Sigmoid colon (tissue), 7 donors: ENCODE results near the gene FSTL4. TPM values are rescaled to one million over a fixed set of nuclear protein-coding genes. Genes with fewer than 3 reads are reported as not detected.

Experiments
- DNase-seq: peaks from one replicate; pipeline ENCODE4 v3.0.0-alpha.2; 2019
- H3K27ac ChIP-seq, 4 donors: fragments of 200-600 bp; sonication (generic); one replicate each; pipeline ENCODE4 v1.5.1; 2016 to 2019; ENCODE audit warnings: mild to moderate bottlenecking in 1 of 4
- H3K27me3 ChIP-seq, 3 donors: fragments of 200-600 bp; sonication (generic); one replicate each; pipeline ENCODE4 v1.5.1; 2019; ENCODE audit warnings: mild to moderate bottlenecking in 1 of 3
- H3K36me3 ChIP-seq, 4 donors: fragments of 200-600 bp; sonication (generic); one replicate each; pipeline ENCODE4 v1.5.1; 2016 to 2019
- H3K4me1 ChIP-seq, 4 donors: fragments of 200-600 bp; sonication (generic); one replicate each; pipeline ENCODE4 v1.5.1; 2017 to 2019
- H3K4me3 ChIP-seq, 4 donors: fragments of 200-600 bp; sonication (generic); one replicate each; pipeline ENCODE4 v1.5.1; 2017 to 2019; ENCODE audit warnings: mild to moderate bottlenecking in 2 of 4, moderate library complexity in 1 of 4
- H3K9me3 ChIP-seq, 4 donors: fragments of 200-600 bp in 3 of 4; sonication (generic) in 3 of 4; one replicate each; pipeline versions ENCODE4 v1.5.1 to v1.6.1; 2013 to 2019
- EP300 ChIP-seq, 4 donors: sonication (generic); formaldehyde crosslinking; IDR thresholded peaks; one replicate each; pipeline ENCODE4 v1.6.1; 2017; ENCODE audit warnings: antibody characterized with exemption in 4 of 4
- POLR2A ChIP-seq, 2 donors: fragments of 450-650 bp; IDR thresholded peaks; one replicate each; pipeline ENCODE4 v1.6.1; 2016; ENCODE audit warnings: antibody characterized with exemption in 2 of 2, mild to moderate bottlenecking in 2 of 2, moderate library complexity in 2 of 2
- POLR2AphosphoS5 ChIP-seq, 4 donors: sonication (generic); formaldehyde crosslinking; IDR thresholded peaks; one replicate each; pipeline ENCODE4 v1.6.1; 2017; ENCODE audit warnings: antibody characterized with exemption in 4 of 4
- WGBS, 2 donors: extraction: QIAGEN DNeasy Blood & Tissue Kit; methylation state at CpG; one replicate each; pipeline ENCODE4 v1.1.7; 2013; 5-methylcytosine and 5-hydroxymethylcytosine counted together
- intact Hi-C: fragments of 100-400 bp; cut with DNase I; formaldehyde crosslinking; loops from one replicate; pipeline ENCODE4 v1.15.1; 2023
- polyA plus RNA-seq, 3 donors: library from polyadenylated mRNA; stranded (reverse); fragments of 200-250 nt; gene quantifications; one replicate each; pipeline ENCODE4 v1.2.3, GENCODE V29; 2013
- total RNA-seq, 4 donors: library from RNA; depleted of rRNA; stranded (reverse); fragments of >200 nt; gene quantifications; one replicate each; pipeline ENCODE4 v1.1.0, GENCODE V29; 2016
- TF ChIP-seq, protein P1 (sequence below), 4 experiments: fragments of 450-650 bp in 3 of 4; fragments of 200-600 bp in 1 of 4; IDR thresholded peaks; one replicate each; pipeline ENCODE4 v1.5.1; 2016 to 2019; ENCODE audit warnings: antibody characterized with exemption in 4 of 4, mild to moderate bottlenecking in 3 of 4, moderate library complexity in 2 of 4
- donor health status: healthy with polysubstance abuse.
- donor health status: Bipolar disorder and iron deficiency.
- donor health status: healthy.

The FSTL4 gene
- total and polyA plus RNA-seq, 7 donors = 0.23 to 0.45 (median 0.28) TPM; not detected in 4

DNA sequence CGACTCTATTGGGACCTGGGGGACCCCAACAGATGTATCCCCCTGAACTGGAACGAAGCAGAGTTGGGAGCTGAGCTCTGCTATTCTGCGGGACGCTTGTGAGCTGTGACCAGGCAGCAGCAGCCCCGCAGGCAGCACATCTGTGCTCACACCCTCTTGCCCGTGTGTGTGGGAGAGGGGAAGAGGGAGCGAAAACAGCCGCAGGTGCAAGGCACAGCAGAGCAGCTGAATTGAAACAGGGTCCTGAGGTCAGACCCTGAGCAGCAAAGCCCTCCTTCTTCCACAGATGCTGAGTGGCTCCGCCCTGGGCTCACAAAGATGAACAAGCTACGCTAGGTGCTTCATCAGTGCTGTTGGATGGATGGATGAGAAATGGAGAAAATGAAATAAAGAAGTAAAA lies 361.8 kb downstream of the FSTL4 start:
- intact Hi-C loops = no loop called here
- H3K27me3 ChIP-seq = no peaks in the 10 kb centered on the region
- H3K27ac ChIP-seq = no peak overlapping the region
- H3K4me1 ChIP-seq = no peaks in the 10 kb centered on the region
- no peaks in the 10 kb centered on the region for H3K9me3 ChIP-seq
- TF ChIP-seq EP300 (IDR thresholded peaks at IDR 0.05) = no peak
- TF ChIP-seq, protein P1, sequence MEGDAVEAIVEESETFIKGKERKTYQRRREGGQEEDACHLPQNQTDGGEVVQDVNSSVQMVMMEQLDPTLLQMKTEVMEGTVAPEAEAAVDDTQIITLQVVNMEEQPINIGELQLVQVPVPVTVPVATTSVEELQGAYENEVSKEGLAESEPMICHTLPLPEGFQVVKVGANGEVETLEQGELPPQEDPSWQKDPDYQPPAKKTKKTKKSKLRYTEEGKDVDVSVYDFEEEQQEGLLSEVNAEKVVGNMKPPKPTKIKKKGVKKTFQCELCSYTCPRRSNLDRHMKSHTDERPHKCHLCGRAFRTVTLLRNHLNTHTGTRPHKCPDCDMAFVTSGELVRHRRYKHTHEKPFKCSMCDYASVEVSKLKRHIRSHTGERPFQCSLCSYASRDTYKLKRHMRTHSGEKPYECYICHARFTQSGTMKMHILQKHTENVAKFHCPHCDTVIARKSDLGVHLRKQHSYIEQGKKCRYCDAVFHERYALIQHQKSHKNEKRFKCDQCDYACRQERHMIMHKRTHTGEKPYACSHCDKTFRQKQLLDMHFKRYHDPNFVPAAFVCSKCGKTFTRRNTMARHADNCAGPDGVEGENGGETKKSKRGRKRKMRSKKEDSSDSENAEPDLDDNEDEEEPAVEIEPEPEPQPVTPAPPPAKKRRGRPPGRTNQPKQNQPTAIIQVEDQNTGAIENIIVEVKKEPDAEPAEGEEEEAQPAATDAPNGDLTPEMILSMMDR (IDR thresholded peaks at IDR 0.05) = no peak
- TF ChIP-seq POLR2AphosphoS5 (IDR thresholded peaks at IDR 0.05) = no peak
- DNase-seq = no peak
- H3K36me3 ChIP-seq = no peaks in the 10 kb centered on the region
- 77 to 93% methylated on average over 10 of the region's 10 CpGs for WGBS, 2 donors
- no peak overlapping the region for H3K4me3 ChIP-seq

DNA sequence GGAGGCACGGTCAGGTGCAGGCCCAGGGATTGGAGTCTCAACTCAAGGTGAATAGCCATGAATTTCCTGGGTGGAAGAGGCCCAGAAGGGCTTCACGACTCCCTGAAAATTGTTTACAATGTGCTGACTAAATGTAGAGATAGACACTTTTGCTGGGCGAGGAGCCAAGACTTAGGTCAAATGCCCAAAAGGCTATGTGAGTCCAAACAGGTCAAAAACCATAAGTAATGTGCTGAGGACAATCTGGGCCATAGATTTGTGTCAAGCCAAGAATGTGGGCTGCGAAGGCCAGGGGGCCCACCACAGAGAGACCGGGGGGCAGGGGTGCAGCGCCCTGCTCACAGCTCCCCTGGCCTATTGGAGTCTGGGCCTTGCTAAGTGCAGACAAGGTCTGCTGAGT lies 362.7 kb downstream of the FSTL4 start:
- intact Hi-C loops = no loop called here

DNA sequence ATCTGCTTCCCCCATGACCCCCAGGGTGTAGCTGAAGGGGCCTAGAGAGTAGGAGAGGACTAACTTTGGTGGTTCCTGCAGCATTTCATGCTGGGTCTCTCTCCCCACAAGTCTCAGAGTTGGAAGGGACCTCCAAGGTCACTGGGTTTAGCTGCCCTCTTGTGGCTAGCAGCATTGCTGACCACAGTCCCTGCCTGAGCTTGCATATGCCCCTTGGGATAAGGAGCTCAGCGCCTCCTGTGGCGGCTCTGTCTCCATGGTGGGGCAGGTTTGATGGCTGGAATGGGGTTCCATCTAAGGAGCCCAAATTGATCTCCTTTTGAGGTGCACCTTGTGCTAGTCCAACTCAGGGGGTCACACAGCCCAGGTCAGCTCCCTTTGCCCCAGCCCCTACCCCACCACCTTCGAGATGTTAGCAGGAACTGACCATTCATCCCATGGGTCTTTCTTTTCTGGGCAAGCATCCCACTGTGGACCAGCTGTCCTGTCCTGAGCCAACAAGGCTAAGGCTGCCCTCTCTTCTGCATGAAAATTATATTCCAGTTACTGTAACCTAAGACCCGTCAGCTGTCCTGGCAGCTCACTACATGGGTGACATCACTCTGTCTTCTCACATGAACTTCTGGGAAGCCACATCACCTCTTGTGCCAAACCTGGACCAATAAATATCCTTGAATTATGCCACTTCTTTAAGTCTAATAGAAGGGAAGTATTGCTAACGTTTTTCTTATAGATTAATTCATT lies 364.3 kb downstream of the FSTL4 start:
- H3K27me3 ChIP-seq = no peaks in the 10 kb centered on the region
- no peak overlapping the region for H3K4me3 ChIP-seq
- TF ChIP-seq, protein P1 (IDR thresholded peaks at IDR 0.05) = no peak
- TF ChIP-seq EP300 (IDR thresholded peaks at IDR 0.05) = no peak
- TF ChIP-seq POLR2AphosphoS5 (IDR thresholded peaks at IDR 0.05) = no peak
- no peak for TF ChIP-seq POLR2A (IDR thresholded peaks at IDR 0.05)
- 84 to 85% methylated on average over 5 of the region's 5 CpGs for WGBS, 2 donors
- no peaks in the 10 kb centered on the region for H3K9me3 ChIP-seq
- intact Hi-C loops = no loop called here
- H3K36me3 ChIP-seq = no peaks in the 10 kb centered on the region
- no peak overlapping the region for H3K27ac ChIP-seq
- DNase-seq = no peak
- H3K4me1 ChIP-seq = no peaks in the 10 kb centered on the region

More for the DNA sequence above, 362.7 kb downstream of the FSTL4 start:
- Histone ChIP-seq H3K4me1 (no peaks in the 10 kb centered on the region), H3K4me3 (no peak overlapping the region), H3K36me3 (no peaks in the 10 kb centered on the region), H3K27ac (no peak overlapping the region), H3K9me3 (no peaks in the 10 kb centered on the region), H3K27me3 (no peaks in the 10 kb centered on the region)
- no peak for TF ChIP-seq EP300 (IDR thresholded peaks at IDR 0.05)
- 81 to 86% methylated on average over 6 of the region's 6 CpGs for WGBS, 2 donors
- no peak for DNase-seq

DNA sequence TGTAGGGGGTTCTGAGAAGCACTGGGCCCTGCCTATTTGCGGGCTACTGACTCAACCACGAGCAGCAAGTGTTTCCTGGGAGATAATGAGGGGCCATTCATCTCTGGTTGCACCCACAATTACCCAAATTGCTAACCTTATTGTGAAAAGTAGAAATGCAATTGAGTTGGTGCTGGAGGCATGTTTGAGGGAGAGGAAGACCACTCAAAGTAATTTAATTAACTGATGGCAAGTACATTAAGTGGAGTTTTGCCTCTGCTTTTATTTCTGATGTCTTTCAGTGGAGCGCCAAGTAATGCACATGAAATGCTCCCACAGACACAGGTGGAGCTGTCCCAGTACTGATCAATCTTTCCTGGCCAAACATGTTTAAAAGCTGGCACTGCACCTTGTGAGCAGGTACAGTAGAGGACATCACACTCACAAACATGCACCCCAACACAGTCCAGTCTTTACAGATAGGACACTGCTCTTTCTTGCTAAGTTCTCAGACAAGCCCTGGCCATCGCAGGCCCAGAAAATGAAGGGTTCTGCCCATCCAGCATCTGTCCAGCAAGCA lies 365.1 kb downstream of the FSTL4 start:
- TF ChIP-seq POLR2AphosphoS5 (IDR thresholded peaks at IDR 0.05) (no peak), POLR2A (IDR thresholded peaks at IDR 0.05) (no peak), EP300 (IDR thresholded peaks at IDR 0.05) (no peak)
- TF ChIP-seq, protein P1 (IDR thresholded peaks at IDR 0.05) = no peak
- Histone ChIP-seq H3K4me3 (no peak overlapping the region), H3K9me3 (no peaks in the 10 kb centered on the region), H3K27me3 (no peaks in the 10 kb centered on the region), H3K27ac (no peak overlapping the region), H3K4me1 (no peaks in the 10 kb centered on the region), H3K36me3 (no peaks in the 10 kb centered on the region)
- intact Hi-C loops = no loop called here
- no peak for DNase-seq
- WGBS, 2 donors = 77 to 84% methylated on average over 4 of the region's 4 CpGs

DNA sequence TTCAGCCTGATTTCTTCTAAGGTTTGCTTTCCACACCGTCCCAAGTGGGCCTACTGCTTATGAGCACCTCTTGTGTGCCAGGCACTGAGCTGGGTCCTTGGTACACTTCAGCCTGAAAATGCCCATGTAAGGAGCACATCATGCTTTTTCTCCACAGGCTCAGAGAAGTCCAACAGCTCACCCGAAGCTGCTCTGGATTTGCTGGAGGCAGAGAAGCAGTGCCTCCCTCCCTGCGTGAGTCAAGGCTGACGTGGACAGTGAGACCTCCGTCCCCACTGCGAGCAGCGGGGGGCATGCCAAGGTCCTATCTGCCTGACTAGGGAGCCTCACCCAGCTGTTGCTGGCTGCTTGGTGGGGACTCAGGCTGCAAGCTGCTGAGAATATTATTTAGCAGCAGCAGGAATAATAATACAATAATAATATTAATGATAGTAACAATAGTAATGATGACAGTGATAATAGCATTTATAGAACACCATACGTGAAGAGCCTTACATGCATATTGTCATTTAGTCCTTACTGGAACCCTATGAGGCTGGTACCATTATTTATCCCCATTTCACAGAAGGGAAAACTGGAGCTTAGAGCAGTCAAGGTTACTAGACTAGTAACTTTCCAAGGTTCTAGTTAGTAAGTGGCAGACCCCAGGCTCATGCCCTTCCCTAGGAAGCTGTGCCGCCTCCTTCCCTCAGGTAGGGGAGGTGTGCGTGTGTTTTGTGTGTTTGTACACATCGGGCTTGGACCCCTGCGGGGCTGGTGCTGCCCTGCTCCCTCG lies 365.8 kb downstream of the FSTL4 start:
- 85 to 90% methylated on average over 13 of the region's 13 CpGs for WGBS, 2 donors
- H3K27me3 ChIP-seq = no peaks in the 10 kb centered on the region
- H3K36me3 ChIP-seq = no peaks in the 10 kb centered on the region
- intact Hi-C loops = no loop called here
- H3K27ac ChIP-seq = no peak overlapping the region
- H3K4me1 ChIP-seq = no peaks in the 10 kb centered on the region
- no peak overlapping the region for H3K4me3 ChIP-seq
- no peaks in the 10 kb centered on the region for H3K9me3 ChIP-seq
- no peak for TF ChIP-seq POLR2AphosphoS5 (IDR thresholded peaks at IDR 0.05)
- no peak for TF ChIP-seq EP300 (IDR thresholded peaks at IDR 0.05)
- TF ChIP-seq POLR2A (IDR thresholded peaks at IDR 0.05) = no peak
- TF ChIP-seq, protein P1 (IDR thresholded peaks at IDR 0.05) = no peak
- no peak for DNase-seq
